HUES48 (cell line): ENCODE measurements around the gene RIMS4.
"Not testable (repeated sequence)": the region's sequence is repeated elsewhere in the genome, so short reads cannot be mapped to it uniquely, and the experiment has no call there.

Experiments used
- H3K27ac ChIP-seq: one replicate; pipeline ENCODE4 v1.7.0; 2013; ENCODE audit warnings: low read depth, low read length, inconsistent platforms
- H3K27me3 ChIP-seq: 2 replicates; pipeline ENCODE4 v1.6.1; 2013; ENCODE audit warnings: mild to moderate bottlenecking, low read length; ENCODE audit not compliant: control insufficient read depth, insufficient read depth
- H3K36me3 ChIP-seq: 2 replicates; pipeline ENCODE4 v1.6.1; 2013; ENCODE audit warnings: low read length; ENCODE audit not compliant: control insufficient read depth, insufficient read depth
- H3K4me1 ChIP-seq: 2 replicates; pipeline ENCODE4 v1.6.1; 2013; ENCODE audit warnings: mild to moderate bottlenecking, low read length; ENCODE audit not compliant: control insufficient read depth, insufficient read depth
- H3K4me3 ChIP-seq: 2 replicates; pipeline ENCODE4 v1.5.1; 2013; ENCODE audit warnings: mild to moderate bottlenecking, low read depth, low read length
- H3K9ac ChIP-seq: 2 replicates; pipeline ENCODE4 v1.6.1; 2013; ENCODE audit warnings: mild to moderate bottlenecking, low read depth, low read length, moderate library complexity
- H3K9me3 ChIP-seq: 2 replicates; pipeline ENCODE4 v1.6.1; 2013; ENCODE audit warnings: low read length; ENCODE audit not compliant: control insufficient read depth, insufficient read depth

Gene RIMS4

DNA sequence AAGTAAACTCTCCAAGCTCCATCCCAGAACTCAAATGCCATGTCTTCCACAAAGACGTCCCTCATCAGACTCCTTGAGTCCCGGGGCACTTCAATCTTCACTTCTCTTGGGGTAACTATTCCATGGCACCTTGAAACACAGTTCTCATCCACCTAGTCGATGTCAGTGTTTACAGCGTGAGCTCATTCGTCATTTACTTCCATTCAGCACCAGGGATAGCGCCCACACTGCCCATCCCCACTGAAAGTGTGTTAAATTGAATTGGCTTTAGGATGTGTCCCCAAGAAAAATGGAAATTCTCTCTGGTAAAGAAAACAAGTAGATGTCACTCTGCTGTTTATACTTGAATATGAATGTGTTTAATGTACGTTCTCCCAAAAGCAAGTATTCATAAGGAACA is 33.4 kb downstream of the RIMS4 start:
- Histone ChIP-seq H3K27ac (no peak overlapping the region), H3K27me3 (no peaks in the 10 kb centered on the region), H3K36me3 (no peaks in the 10 kb centered on the region)

DNA sequence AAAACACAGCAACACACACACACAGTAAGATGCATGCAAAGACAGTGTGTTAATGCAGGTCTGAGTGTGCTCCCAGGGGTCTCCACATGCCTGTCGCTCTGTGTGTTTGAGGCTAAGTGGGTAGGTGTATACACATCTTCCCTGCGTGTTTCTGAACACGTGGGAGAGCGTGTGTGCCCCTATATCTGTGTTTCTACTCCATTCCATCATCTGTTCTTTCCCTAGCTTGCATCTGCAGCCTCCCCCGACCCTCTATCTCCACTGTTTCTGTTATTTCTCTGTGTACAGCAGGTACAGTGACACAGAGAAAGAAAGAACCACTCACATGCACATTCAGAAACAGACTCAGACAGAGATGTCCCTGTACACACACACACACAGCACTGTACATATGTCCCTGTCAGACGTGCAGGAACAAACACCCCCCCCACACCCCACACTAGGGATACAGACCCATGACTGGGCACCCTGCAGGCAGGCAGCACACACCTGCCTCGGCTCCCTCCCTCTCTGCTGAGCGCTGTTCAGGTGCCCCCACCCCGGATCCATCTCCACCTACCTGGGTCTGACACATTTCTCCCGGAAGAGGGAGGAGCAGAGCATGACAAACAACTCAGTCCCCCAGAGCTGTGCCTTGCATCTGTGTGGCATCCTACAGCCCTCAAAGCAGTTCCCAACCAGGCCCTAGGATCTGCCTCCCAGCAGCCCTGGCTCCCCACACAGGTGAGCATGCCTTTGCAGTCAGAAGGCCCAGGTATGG is 37.1 kb downstream of the RIMS4 start:
- Histone ChIP-seq H3K4me3 (no peak overlapping the region), H3K27me3 (no peaks in the 10 kb centered on the region), H3K9me3 (no peaks in the 10 kb centered on the region), H3K9ac (no peak overlapping the region), H3K4me1 (no peaks in the 10 kb centered on the region), H3K36me3 (no peaks in the 10 kb centered on the region), H3K27ac (no peak overlapping the region)

More for the DNA sequence above, 33.4 kb downstream of the RIMS4 start:
- Histone ChIP-seq H3K4me3 (no peak overlapping the region), H3K9ac (no peak overlapping the region), H3K9me3 (no peaks in the 10 kb centered on the region), H3K4me1 (no peaks in the 10 kb centered on the region)

DNA sequence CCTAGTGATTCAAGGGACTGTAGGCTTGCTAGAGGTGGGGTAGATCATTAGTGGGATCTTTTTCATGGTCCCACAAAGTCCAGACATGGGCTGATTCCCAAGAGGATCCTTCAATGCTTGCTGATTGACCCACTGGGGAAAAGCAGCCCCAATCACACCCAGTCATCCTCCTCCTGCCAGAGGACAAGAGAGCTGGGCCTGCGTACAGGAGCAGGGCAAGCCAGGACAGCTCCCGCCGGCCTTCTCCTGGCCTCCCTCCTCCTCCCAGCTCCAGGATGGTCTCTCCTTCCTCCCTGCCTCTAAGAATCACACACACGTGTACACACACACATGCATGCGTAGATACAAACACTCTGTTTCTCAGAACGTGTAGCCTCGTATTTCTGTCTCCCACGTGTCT is 37.7 kb downstream of the RIMS4 start:
- H3K27me3 ChIP-seq: no peaks in the 10 kb centered on the region
- no peaks in the 10 kb centered on the region for H3K4me1 ChIP-seq
- no peaks in the 10 kb centered on the region for H3K9me3 ChIP-seq
- H3K4me3 ChIP-seq: no peak overlapping the region
- H3K9ac ChIP-seq: no peak overlapping the region
- H3K27ac ChIP-seq: no peak overlapping the region
- no peaks in the 10 kb centered on the region for H3K36me3 ChIP-seq

DNA sequence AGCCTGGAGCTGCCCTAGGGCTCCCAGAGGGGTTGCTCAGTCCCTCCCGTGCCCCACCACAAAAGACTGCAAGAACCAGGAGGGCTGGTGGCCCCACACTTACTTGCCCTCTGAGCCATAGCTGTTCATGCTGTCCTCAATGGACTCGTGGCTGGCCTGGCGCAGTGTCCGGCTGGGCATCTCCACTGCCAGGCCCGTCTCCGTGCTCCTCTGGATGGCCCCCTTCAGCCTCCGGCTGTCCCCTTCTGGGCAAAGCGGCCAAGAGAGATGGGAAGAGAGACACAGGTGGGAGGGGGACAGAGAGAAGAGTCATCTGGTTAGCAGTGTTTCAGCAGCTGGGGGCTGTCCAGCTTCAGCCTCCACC is 39.2 kb downstream of the RIMS4 start:
- Histone ChIP-seq H3K27me3 (no peaks in the 10 kb centered on the region), H3K36me3 (no peaks in the 10 kb centered on the region), H3K9ac (no peak overlapping the region), H3K9me3 (no peaks in the 10 kb centered on the region), H3K4me3 (no peak overlapping the region), H3K27ac (no peak overlapping the region), H3K4me1 (no peaks in the 10 kb centered on the region)

DNA sequence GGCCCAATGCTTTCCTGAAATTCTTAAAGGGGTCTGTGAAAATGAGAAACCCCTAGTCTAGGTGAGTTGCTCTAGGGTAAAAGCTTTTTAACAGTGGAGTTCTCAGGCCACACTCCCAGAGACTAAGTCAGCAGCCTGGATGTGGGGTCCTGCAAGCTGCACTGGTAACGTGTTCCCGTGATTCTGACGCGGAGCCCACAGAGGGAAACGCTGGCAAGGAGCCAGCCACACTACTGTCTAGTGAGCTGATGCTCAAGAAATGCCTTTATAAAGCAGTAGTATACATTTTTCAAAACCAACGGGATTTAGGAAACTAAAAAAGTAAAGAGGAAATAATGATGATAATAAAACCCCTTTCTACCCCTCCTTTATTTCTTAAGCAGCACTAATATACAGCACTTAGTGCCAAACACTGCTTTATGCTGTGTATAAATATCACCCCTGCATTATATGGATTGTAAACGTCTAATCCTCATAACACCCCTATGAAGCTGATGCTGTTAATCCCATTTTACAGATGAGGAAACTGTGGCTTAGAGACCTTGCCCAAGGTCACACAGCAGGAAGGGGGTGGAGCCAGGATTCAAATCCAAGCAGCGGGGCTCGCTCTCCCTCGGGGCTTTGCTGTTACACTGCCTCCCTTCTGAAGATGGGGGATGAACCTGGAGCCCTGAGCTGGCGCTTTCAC is 39.7 kb downstream of the RIMS4 start:
- H3K9ac ChIP-seq: no peak overlapping the region
- no peaks in the 10 kb centered on the region for H3K9me3 ChIP-seq
- H3K36me3 ChIP-seq: no peaks in the 10 kb centered on the region
- no peaks in the 10 kb centered on the region for H3K4me1 ChIP-seq
- no peaks in the 10 kb centered on the region for H3K27me3 ChIP-seq
- H3K4me3 ChIP-seq: no peak overlapping the region
- H3K27ac ChIP-seq: no peak overlapping the region

DNA sequence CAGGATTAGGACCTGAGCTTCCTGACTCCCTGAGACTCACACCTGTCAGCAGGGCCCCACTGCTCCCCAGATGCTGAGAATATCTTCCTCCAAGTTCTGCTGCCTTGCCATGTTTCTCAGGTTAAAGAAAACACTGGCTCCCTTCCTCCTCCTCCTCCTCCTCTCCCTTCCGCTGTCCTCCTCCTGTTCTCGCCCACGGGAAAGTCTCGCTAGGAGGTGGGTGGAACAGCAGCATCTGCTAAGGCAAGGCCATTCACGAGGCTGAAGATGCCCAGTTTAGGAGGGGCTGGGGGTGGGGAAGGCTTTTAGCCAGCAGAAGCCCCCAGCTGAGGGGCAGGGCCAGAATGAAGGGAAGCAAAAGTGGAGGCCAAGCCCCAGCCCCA is 40.9 kb downstream of the RIMS4 start:
- no peaks in the 10 kb centered on the region for H3K36me3 ChIP-seq
- H3K9me3 ChIP-seq: no peaks in the 10 kb centered on the region
- no peak overlapping the region for H3K4me3 ChIP-seq
- no peak overlapping the region for H3K27ac ChIP-seq
- no peaks in the 10 kb centered on the region; the same call in 1 of the 2 replicates for H3K4me1 ChIP-seq
- H3K27me3 ChIP-seq: no peaks in the 10 kb centered on the region
- no peak overlapping the region for H3K9ac ChIP-seq

DNA sequence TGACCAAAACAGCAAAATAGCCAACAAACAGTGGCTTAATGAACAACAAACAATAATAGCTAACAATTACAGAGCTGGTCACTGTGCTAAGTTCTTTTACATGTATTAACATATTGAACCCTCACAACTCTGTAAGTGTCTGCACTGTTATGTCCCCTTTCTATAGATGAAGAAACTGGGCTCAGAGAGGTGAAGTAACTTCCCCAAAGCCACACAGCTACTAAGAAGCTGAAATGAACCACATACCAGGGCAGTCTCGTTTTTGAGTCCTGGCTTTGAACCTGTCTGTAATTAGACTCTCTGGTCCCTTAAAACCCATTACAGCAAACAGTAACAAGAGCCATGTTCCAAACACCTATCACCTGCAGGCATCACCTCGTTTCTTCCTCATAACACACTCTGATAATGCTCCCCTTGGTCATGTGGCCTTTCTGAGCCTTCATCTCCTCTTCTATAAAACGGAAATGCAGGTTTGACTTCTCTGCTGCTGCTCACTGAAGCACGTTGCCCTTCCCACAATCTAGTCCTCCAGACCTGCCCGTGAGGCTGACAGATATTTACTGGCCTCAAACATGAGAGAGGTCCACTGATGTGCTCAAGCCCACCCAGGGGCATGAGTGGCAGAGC is 41.4 kb downstream of the RIMS4 start:
- Histone ChIP-seq H3K9ac (no peak overlapping the region), H3K27me3 (no peaks in the 10 kb centered on the region), H3K4me3 (no peak overlapping the region), H3K4me1 (no peaks in the 10 kb centered on the region; the same call in 1 of the 2 replicates), H3K36me3 (no peaks in the 10 kb centered on the region), H3K9me3 (no peaks in the 10 kb centered on the region), H3K27ac (no peak overlapping the region)

DNA sequence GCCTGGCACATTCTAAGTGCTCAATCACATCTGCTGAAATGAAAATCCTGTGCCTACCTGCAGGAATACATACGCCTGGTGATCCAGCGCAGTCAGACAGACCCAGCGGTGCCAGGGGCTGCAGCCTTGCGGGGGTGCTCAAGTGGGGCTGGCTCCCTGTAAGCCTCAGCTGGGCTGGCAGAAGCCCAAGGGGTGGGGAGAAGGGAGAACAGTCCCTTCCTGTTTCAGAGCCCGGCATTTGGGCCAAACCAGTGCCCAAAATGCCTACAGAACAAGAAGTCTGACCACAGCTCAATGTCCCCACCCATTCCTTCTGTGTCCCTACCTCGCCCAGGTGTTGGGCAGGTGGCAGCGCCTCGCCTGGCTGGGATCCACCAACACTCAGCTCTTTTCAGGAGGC is 42.1 kb downstream of the RIMS4 start:
- Histone ChIP-seq H3K27me3 (no peaks in the 10 kb centered on the region), H3K9me3 (no peaks in the 10 kb centered on the region), H3K9ac (no peak overlapping the region), H3K27ac (no peak overlapping the region), H3K36me3 (no peaks in the 10 kb centered on the region), H3K4me3 (no peak overlapping the region), H3K4me1 (no peaks in the 10 kb centered on the region; the same call in 1 of the 2 replicates)

DNA sequence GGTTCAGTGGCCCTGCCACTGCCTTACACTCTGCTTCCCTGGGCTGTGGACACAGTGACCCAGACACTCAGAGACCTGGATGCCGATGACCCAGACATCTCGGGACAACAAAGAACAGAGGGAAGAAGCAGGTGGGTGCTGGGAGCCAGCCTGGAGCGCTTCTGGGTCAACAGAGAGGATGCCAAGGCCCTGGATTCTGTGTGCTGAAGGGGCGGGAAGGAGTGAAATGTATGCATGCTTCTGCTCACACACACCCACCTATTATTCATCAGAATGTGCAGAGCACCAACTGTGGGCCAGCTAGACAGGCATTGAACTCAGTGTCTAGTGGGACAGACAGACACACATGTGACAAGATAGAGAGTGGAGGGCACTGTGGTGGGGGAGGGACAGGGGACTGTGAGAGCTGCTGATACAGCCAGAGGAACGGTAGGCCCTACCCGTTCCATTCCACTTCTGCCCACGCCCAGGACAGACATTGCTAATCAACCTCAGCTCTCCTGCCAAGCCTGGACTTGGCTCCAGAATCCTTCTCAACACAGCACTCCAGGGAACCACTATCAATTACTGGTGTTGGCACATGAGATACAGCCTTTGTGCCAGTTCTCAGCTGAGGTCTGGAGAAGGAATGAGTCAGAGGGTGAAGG is 44.5 kb downstream of the RIMS4 start:
- no peaks in the 10 kb centered on the region for H3K27me3 ChIP-seq
- no peaks in the 10 kb centered on the region for H3K9me3 ChIP-seq
- H3K4me3 ChIP-seq: no peak overlapping the region
- no peak overlapping the region for H3K9ac ChIP-seq
- no peaks in the 10 kb centered on the region for H3K36me3 ChIP-seq
- no peak overlapping the region for H3K27ac ChIP-seq
- H3K4me1 ChIP-seq: no peaks in the 10 kb centered on the region; the same call in 1 of the 2 replicates

DNA sequence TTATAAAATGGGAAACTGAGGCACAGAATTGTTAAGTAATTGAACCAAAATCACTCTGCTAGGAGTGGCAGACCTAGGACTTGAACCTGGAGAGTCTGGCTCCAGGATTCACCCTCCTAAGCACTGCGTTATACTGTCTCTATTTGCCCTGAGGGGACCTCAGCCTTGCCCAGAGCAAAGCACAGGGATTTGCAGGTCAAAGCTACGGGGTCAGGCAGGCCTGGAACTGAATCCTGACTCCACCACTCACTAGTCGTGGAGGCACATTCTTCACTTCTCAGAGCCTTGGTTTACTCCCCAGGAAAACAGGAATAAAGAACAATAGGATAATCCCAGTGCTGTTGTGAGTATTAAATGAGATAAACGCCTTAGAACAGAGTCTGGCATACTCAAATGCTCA is 45.3 kb downstream of the RIMS4 start:
- Histone ChIP-seq H3K27ac (no peak overlapping the region), H3K9me3 (no peaks in the 10 kb centered on the region), H3K4me3 (no peak overlapping the region), H3K4me1 (no peaks in the 10 kb centered on the region; the same call in 1 of the 2 replicates), H3K9ac (no peak overlapping the region), H3K36me3 (no peaks in the 10 kb centered on the region), H3K27me3 (no peaks in the 10 kb centered on the region)

DNA sequence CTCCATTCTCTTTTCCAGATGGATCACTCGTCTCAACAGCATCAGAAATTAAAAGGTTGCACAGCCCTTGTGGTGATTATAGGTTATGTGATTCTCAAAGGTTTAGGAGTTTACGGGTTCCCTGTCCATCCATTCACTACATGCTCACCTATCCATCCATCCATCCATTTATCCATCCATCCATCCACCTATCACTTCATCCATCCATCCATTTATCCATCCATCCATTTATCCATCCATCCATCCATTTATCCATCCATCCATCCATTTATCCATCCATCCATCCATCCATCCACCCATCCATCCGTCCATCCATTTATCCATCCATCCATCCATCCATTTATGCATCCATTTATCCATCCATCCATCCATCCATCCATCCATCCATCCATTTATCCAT is 46.5 kb downstream of the RIMS4 start:
- H3K9ac ChIP-seq, H3K36me3 ChIP-seq, H3K27ac ChIP-seq, H3K4me3 ChIP-seq, H3K9me3 ChIP-seq, H3K27me3 ChIP-seq, H3K4me1 ChIP-seq: not testable (repeated sequence)
